KOPT-K1 (cell line): ENCODE measurements around the gene RAD52.

Experiments
- H3K27ac ChIP-seq: fragments of 200-600 bp; sonication (generic); 2 replicates; pipeline ENCODE4 v1.5.1; 2016; ENCODE audit warnings: antibody characterized with exemption, mild to moderate bottlenecking, low read depth, low read length; ENCODE audit not compliant: poor library complexity, severe bottlenecking
- H3K36me3 ChIP-seq: fragments of 200-600 bp; sonication (generic); 2 replicates; pipeline ENCODE4 v1.5.1; 2017; ENCODE audit warnings: antibody characterized with exemption, mild to moderate bottlenecking, low read length, moderate library complexity; ENCODE audit not compliant: insufficient read depth
- H3K9me3 ChIP-seq: fragments of 200-600 bp; sonication (generic); 2 replicates; pipeline ENCODE4 v1.5.1; 2017; ENCODE audit warnings: antibody characterized with exemption, low read length, mild to moderate bottlenecking; ENCODE audit not compliant: insufficient read depth, poor library complexity, severe bottlenecking

RAD52 gene

DNA sequence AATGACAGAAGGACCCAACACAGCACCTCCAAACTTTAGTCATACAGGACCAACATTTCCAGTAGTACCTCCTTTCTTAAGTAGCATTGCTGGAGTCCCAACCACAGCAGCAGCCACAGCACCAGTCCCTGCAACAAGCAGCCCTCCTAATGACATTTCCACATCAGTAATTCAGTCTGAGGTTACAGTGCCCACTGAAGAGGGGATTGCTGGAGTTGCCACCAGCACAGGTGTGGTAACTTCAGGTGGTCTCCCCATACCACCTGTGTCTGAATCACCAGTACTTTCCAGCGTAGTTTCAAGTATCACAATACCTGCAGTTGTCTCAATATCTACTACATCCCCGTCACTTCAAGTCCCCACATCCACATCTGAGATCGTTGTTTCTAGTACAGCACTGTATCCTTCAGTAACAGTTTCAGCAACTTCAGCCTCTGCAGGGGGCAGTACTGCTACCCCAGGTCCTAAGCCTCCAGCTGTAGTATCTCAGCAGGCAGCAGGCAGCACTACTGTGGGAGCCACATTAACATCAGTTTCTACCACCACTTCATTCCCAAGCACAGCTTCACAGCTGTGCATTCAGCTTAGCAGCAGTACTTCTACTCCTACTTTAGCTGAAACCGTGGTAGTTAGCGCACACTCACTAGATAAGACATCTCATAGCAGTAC is 64.6 kb downstream of the RAD52 start:
- H3K36me3 ChIP-seq = peaks cover 100% of the 10 kb centered on the region
- H3K9me3 ChIP-seq = no peaks in the 10 kb centered on the region
- no peak overlapping the region for H3K27ac ChIP-seq

DNA sequence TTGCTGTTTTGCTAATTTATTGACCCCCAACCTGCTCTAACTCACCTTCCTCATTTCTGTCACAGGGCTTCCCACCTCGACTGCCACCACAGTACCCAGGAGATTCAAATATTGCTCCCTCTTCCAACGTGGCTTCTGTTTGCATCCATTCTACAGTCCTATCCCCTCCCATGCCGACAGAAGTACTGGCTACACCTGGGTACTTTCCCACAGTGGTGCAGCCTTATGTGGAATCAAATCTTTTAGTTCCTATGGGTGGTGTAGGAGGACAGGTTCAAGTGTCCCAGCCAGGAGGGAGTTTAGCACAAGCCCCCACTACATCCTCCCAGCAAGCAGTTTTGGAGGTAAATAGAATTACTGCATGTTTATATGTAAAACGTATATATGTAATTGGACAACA is 68.8 kb downstream of the RAD52 start:
- H3K36me3 ChIP-seq = peaks cover 92% of the 10 kb centered on the region
- H3K27ac ChIP-seq = no peak overlapping the region
- H3K9me3 ChIP-seq = no peaks in the 10 kb centered on the region

DNA sequence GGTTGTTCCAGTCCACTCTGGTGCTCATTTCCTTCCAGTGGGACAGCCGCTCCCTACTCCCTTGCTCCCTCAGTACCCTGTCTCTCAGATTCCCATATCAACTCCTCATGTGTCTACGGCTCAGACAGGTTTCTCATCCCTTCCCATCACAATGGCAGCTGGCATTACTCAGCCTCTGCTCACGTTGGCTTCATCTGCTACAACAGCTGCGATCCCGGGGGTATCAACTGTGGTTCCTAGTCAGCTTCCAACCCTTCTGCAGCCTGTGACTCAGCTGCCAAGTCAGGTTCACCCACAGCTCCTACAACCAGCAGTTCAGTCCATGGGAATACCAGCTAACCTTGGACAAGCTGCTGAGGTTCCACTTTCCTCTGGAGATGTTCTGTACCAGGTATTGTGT is 69.9 kb downstream of the RAD52 start:
- H3K27ac ChIP-seq = no peak overlapping the region
- peaks cover 92% of the 10 kb centered on the region for H3K36me3 ChIP-seq

DNA sequence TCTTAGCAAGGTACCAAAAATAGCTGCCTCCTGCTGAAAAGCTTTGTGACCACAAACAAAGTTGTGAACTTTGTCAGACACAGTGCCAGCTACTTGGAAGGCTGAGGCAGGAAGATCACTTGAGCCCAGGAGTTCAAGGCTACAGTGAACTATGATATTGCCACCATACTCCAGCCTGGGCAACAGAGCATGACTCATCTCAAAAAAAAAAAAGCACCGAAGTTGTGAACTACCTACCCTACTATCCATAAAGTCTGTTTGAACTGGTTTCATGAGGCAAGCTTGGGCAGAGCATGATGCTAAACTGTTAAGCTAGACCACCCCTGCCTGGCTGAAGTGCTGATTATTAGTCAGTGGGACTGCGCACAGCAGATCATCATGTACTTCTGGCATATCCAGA is 75.5 kb downstream of the RAD52 start:
- peaks cover 91% of the 10 kb centered on the region for H3K36me3 ChIP-seq
- no peak overlapping the region for H3K27ac ChIP-seq
- no peaks in the 10 kb centered on the region for H3K9me3 ChIP-seq

More for the DNA sequence above, 69.9 kb downstream of the RAD52 start:
- H3K9me3 ChIP-seq = no peaks in the 10 kb centered on the region

DNA sequence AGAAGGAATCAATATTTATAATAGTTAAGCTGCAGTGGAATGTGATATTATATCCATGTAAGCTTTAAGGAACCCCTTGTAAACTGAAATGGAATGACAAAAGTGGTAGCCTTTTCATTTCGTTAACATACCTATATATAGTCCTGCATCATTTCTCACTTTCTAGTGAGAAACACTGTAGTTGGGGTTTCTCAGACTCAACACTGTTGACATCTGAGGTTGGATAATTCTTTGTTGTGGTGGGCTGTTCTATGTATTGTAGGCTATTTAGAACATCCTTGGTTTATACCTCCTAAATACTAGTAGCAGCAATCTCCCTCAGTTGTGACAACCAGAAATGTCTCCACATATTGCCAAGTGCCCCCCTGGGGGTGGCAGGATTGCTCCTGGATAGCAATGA is 79.1 kb downstream of the RAD52 start:
- H3K9me3 ChIP-seq = no peaks in the 10 kb centered on the region
- peak overlapping the region; percentile 17 for H3K27ac ChIP-seq
- peaks cover 98% of the 10 kb centered on the region for H3K36me3 ChIP-seq

DNA sequence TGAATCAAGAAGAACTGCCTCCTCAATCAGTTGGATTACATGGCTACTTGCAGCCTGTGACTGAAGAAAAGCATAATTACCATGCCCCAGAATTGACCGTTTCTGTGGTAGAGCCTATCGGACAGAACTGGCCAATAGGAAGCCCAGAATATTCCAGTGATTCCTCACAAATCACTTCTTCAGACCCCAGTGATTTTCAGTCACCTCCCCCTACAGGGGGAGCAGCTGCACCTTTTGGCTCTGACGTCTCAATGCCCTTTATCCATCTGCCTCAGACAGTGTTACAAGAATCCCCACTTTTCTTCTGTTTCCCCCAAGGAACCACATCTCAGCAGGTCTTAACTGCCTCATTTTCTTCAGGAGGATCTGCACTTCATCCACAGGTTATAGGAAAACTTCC is 80.8 kb downstream of the RAD52 start:
- Histone ChIP-seq H3K27ac (no peak overlapping the region), H3K36me3 (peaks cover 99% of the 10 kb centered on the region), H3K9me3 (no peaks in the 10 kb centered on the region)

DNA sequence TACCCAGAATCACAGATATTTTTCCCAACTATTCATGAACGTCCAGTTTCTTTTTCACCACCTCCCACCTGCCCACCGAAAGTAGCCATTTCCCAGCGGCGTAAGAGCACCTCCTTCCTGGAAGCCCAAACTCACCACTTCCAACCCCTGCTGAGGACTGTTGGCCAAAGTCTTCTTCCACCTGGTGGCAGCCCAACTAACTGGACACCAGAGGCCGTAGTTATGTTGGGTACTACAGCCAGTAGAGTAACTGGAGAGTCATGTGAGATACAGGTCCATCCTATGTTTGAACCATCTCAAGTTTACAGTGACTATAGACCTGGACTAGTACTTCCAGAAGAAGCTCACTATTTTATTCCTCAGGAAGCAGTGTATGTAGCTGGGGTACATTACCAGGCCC is 81.6 kb downstream of the RAD52 start:
- H3K36me3 ChIP-seq = peaks cover 99% of the 10 kb centered on the region
- H3K27ac ChIP-seq = no peak overlapping the region
- no peaks in the 10 kb centered on the region for H3K9me3 ChIP-seq

DNA sequence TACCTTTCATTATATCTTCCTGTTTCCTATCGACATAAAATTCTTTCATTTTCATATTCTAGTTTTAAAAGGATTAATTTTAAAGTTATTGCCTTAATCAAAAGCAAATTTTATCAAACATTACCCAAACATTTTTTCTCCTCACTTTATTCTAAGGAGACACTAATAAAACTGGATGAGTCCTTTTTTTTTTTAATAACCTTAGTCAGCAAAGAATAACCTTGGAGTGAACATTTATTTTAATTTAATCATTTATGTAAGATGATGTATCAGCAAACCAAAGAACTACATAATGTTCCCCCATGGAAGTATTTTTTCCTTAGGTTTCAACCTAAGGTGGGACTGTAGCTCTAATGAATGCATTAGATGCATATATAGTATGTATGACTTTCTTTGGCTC is 83.9 kb downstream of the RAD52 start:
- Histone ChIP-seq H3K9me3 (no peaks in the 10 kb centered on the region), H3K36me3 (peaks cover 99% of the 10 kb centered on the region), H3K27ac (no peak overlapping the region)

DNA sequence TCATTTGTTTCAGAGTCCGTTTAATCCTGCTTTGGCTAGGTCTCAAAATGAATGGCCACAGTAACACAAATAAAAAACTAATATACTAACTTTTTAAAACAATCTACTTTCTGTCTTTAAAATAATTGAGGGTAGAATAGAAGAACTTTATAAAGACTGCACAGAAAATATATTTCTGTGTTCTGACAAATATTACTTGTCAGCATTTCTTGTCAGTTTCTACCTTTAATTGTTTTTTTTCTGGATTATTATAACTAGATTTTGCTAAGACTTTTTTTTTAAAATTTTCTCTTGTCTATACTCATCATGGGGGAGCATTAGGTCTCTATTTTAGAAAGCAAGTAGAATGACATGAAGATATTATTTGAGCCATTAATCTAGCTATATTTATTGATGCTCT is 86.2 kb downstream of the RAD52 start:
- H3K9me3 ChIP-seq = no peaks in the 10 kb centered on the region
- H3K27ac ChIP-seq = no peak overlapping the region
- peaks cover 100% of the 10 kb centered on the region for H3K36me3 ChIP-seq

DNA sequence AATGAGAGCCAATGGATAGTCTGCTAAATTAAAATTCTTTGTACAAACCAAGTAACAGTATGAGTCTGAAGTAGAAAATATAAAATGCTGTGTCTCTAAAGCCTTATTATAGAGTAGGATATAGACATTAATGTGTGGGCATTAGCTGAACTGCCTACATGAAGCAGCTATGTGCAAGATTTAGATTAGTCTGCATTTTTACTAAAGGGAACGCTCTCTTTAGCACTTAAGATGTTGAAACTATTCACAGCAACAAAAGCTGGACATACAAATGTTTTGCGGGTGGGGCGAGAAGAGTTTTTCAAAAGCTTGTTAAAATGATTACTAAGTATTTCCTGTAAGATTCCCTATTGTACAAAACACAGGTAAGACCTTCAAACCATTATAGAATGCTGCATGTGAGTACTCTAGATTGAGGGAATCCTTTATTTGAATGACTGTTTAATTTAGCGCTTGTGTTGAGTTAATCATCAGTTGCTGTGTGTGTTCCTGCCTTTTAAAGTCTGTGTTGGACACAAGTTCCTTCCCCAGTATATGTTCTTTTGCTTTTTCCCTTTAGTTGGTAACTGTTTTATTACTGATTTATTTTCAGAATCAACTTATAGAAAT is 87.1 kb downstream of the RAD52 start:
- Histone ChIP-seq H3K27ac (no peak overlapping the region), H3K36me3 (peaks cover 100% of the 10 kb centered on the region), H3K9me3 (no peaks in the 10 kb centered on the region)
